Osteoblast (primary cell): ENCODE measurements around the gene SYNPO. TPM values are rescaled to one million over a fixed set of nuclear protein-coding genes. Genes with fewer than 3 reads are reported as not detected.

ENCODE experiments used
- DNase-seq: peaks from one replicate; pipeline ENCODE4 v3.0.0; 2011; ENCODE audit warnings: low spot score, mixed read lengths; ENCODE audit not compliant: insufficient read length; ENCODE audit errors: missing footprints
- H2AFZ ChIP-seq: 2 replicates; pipeline ENCODE4 v1.6.0; 2011; ENCODE audit warnings: mild to moderate bottlenecking, low read length
- H3K27ac ChIP-seq: 2 replicates; pipeline ENCODE4 v1.5.1; 2011; ENCODE audit warnings: mild to moderate bottlenecking, low read depth, low read length, moderate library complexity
- H3K27me3 ChIP-seq: 2 replicates; pipeline ENCODE4 v1.6.0; 2012; ENCODE audit warnings: mild to moderate bottlenecking, control low read depth, inconsistent platforms, low read length, moderate library complexity; ENCODE audit not compliant: insufficient read depth
- H3K36me3 ChIP-seq: 2 replicates; pipeline ENCODE4 v1.5.1; 2011; ENCODE audit warnings: mild to moderate bottlenecking, low read length, control low read depth, moderate library complexity; ENCODE audit not compliant: insufficient read depth
- H3K4me1 ChIP-seq: 2 replicates; pipeline ENCODE4 v1.5.1; 2011; ENCODE audit warnings: mild to moderate bottlenecking, low read length, control low read depth, moderate library complexity; ENCODE audit not compliant: insufficient read depth
- H3K4me2 ChIP-seq: 2 replicates; pipeline ENCODE4 v1.6.0; 2011; ENCODE audit warnings: mild to moderate bottlenecking, low read length; ENCODE audit not compliant: insufficient read depth
- H3K4me3 ChIP-seq: fragments of 200-600 bp; sonication (generic); 3 replicates; pipeline ENCODE4 v1.5.1; 2012; ENCODE audit warnings: mild to moderate bottlenecking, low read length, inconsistent platforms; ENCODE audit not compliant: insufficient read depth
- H3K79me2 ChIP-seq: 2 replicates; pipeline ENCODE4 v1.6.0; 2012; ENCODE audit warnings: mild to moderate bottlenecking, low read length, control low read depth, inconsistent platforms; ENCODE audit not compliant: insufficient read depth
- H3K9me3 ChIP-seq: 2 replicates; pipeline ENCODE4 v1.5.1; 2011; ENCODE audit warnings: low read depth, low read length, control low read depth
- H4K20me1 ChIP-seq: 2 replicates; pipeline ENCODE4 v1.6.0; 2012; ENCODE audit warnings: mild to moderate bottlenecking, low read length, control low read depth; ENCODE audit not compliant: insufficient read depth
- CTCF ChIP-seq: IDR thresholded peaks from 2 replicates; pipeline ENCODE4 v1.5.1; 2011; ENCODE audit warnings: mild to moderate bottlenecking, low read depth, low read length, moderate library complexity; ENCODE audit errors: extremely low read depth
- total RNA-seq: library from RNA; depleted of rRNA; stranded (reverse); fragments of >200 nt; gene quantifications from 2 replicates; pipeline ENCODE4 v1.2.3, GENCODE V29; 2012

Gene SYNPO, protein sequence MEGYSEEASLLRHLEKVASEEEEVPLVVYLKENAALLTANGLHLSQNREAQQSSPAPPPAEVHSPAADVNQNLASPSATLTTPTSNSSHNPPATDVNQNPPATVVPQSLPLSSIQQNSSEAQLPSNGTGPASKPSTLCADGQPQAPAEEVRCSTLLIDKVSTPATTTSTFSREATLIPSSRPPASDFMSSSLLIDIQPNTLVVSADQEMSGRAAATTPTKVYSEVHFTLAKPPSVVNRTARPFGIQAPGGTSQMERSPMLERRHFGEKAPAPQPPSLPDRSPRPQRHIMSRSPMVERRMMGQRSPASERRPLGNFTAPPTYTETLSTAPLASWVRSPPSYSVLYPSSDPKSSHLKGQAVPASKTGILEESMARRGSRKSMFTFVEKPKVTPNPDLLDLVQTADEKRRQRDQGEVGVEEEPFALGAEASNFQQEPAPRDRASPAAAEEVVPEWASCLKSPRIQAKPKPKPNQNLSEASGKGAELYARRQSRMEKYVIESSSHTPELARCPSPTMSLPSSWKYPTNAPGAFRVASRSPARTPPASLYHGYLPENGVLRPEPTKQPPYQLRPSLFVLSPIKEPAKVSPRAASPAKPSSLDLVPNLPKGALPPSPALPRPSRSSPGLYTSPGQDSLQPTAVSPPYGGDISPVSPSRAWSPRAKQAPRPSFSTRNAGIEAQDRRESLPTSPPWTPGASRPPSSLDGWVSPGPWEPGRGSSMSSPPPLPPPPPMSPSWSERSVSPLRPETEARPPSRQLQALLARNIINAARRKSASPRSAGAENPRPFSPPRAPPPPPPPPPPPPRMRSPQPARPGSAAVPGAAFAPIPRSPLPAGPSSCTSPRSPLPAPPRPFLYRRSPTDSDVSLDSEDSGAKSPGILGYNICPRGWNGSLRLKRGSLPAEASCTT
- 2.7 and 4.0 TPM in 2 replicates for total RNA-seq

DNA sequence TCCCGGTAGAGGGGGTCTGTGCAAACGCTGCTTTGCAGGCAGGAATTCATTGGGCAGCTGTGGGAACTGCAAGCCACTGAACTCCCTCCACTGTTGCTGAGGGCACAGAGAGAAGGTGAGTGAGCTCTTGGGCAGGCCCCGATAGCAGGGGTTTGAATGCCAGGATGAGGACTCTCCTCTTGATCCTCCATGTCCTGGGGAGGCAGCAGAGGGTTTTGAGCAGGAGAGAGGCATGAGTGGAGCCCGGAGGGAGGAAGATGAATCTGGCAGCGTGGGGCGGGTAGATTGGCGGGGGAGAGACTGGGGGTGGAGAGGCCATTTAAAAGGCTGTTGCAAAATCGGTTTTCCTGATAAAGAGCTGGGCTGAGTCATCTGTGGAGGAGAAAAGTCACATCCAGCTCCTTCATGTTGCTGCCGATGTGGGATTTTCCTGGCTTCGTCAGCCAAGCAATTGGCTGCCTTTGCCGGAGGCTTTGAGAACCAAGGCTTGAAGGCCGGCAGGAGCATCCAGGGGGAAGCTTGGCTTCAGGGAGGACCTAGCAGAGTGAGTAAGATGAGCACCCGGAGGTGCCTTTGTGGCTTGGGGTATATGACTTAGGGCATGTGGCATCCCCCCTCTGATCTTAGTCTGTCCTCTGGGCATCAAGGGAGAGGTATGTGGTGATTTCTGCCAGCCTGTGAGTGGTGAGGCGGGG, at the start of gene SYNPO:
Gene SYNPO (plus strand): TSS at position 350 of the 695 bp plus-strand sequence. CDS start 7,616 bp downstream, outside the sequence.
- Histone ChIP-seq H3K27ac (peak within 1 kb of the TSS; percentile 98), H3K4me1 (peaks cover 89% of the 10 kb centered on the region), H3K79me2 (peaks cover 12% of the 10 kb centered on the region), H4K20me1 (peaks cover 3% of the 10 kb centered on the region), H3K4me3 (peak within 1 kb of the TSS; percentile 65), H3K4me2 (peak within 1 kb of the TSS; percentile 67), H3K27me3 (no peaks in the 10 kb centered on the region), H2AFZ (peak within 1 kb of the TSS; percentile 64), H3K9me3 (no peaks in the 10 kb centered on the region), H3K36me3 (no peaks in the 10 kb centered on the region)
- no peak for TF ChIP-seq CTCF
- DNase-seq = peak; percentile 97

GRCh38 chr5:150590979-150591695, 49.3 kb upstream of the SYNPO start:
- Histone ChIP-seq H3K79me2 (no peaks in the 10 kb centered on the region), H3K9me3 (no peaks in the 10 kb centered on the region), H3K4me2 (no peak overlapping the region), H4K20me1 (no peaks in the 10 kb centered on the region), H3K27ac (no peak overlapping the region), H3K4me3 (no peak overlapping the region), H3K4me1 (peaks cover 31% of the 10 kb centered on the region), H3K36me3 (no peaks in the 10 kb centered on the region), H3K27me3 (no peaks in the 10 kb centered on the region), H2AFZ (no peak overlapping the region)
- no peak for TF ChIP-seq CTCF
- no peak for DNase-seq

- H4K20me1 ChIP-seq = no peaks in the 10 kb centered on the region
- no peak overlapping the region for H2AFZ ChIP-seq
- no peaks in the 10 kb centered on the region for H3K9me3 ChIP-seq
- peak; percentile 57 for DNase-seq
- H3K4me2 ChIP-seq = no peak overlapping the region
- H3K79me2 ChIP-seq = no peaks in the 10 kb centered on the region
- no peak overlapping the region for H3K4me3 ChIP-seq
- TF ChIP-seq CTCF = no peak
- no peak overlapping the region for H3K27ac ChIP-seq
- no peaks in the 10 kb centered on the region for H3K36me3 ChIP-seq
- H3K4me1 ChIP-seq = peaks cover 22% of the 10 kb centered on the region
- no peaks in the 10 kb centered on the region for H3K27me3 ChIP-seq
Measured at GRCh38 chr5:150593593-150593992, 46.9 kb upstream of the SYNPO start.
